CD4-positive, alpha-beta T cell treated with Interleukin-6 for 4 hours (primary cell): ENCODE measurements around the gene KCNQ1.
A peak's percentile ranks its signal among the peaks of the same experiment; 100 is the strongest.

Experiments used
- DNase-seq: peaks from one replicate; pipeline ENCODE4 v3.0.0-alpha.2; 2020; ENCODE audit warnings: mixed read lengths

KCNQ1 gene

GRCh38 chr11:2689651-2690575, 245.1 kb downstream of the KCNQ1 start:
- DNase-seq, result no peak

GRCh38 chr11:2690596-2691354, 246.0 kb downstream of the KCNQ1 start:
- no peak for DNase-seq

- DNase-seq, result no peak
These were observed 246.6 kb downstream of the KCNQ1 start for GRCh38 chr11:2691355-2691761.

DNA sequence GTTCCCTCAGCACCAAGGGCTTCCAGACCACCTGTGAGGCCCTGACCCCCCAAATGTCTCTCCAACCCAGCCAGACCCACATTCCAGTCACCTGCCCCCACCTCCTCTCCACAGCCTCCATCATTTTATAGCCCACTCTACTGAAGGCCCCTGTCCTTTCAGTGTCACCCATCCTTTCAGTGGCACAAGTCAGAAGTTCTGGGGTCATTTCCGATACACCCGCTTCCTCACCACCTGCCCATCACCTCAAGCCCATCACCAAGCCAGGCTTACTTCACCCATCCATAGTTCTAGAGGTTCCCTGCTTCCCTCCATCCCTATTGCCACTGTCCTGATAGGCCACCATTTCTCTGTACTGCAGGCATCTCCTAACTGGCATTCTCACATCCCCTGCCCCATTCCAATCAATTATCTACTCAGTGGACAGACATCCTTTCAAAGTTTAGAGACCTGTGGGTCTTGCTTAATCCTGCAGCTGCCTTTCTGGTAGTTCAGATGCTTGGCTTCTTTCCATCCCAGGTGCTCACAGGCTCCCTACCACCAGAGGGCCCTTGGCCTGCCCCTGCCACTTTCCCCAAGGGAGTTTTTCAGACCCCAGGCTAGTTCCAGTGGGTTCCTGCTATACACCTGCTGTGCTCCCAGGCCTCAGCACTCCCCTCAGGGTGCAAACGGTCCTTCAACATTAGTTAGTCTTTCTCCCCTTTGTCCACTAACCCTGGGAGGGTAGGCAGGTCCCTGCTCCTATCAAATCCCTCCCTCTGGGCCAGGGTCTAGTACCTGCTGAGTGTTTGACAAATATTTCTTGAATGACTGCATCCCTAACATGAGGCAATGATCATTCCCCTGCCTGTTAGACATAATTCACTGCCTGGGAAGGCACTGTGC, 247.4 kb downstream of the KCNQ1 start:
- no peak for DNase-seq

DNA sequence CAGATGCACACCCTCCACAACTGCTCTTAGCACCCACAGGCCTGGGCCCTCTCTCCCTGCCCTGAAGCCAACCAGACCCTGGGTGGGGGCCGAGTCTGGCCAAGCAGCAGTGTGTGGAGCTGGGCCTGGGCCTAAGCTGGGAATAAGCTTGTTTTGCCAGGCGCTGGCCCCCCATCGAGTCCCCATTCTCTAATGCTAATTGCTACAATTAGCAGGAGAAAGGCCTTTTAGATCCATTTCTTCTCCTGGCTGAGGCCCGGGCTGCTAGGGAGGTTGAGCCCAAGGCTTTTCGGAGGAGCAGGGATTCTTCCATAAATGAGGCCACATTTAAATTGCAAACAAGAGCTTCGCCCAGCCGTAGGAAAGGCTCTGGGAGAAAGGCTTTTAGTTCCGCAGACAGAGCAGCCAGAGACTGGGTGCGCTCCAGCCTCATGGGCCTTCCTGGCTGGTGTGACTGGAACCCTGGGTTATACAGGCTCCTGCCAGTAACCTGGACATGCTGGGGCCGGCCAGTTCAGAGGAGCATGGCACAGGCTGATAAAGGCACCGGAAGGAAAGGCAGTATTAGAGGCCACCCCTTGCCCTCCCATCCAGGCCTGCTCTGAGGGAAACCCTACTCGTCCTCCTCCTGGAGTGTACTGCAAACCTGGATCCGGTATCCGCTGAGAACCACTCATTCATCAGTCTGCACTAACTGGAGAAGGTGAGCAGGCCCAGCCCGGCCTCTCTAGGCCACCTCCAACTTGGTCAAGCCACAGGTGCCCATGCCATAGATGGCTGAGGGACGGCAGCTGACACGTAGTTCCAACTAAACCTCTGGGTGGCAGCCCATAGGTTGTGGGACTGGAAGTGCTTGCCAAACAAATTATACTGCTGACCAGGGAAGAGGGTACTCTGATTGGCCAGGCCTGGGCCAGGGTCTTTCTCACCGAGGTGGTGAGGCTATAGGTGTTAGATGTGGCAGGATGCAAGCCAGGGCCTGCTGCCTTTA, 248.8 kb downstream of the KCNQ1 start:
- no peak for DNase-seq

- DNase-seq, result no peak
These were observed 249.7 kb downstream of the KCNQ1 start for GRCh38 chr11:2694495-2694894.

GRCh38 chr11:2694995-2695939, 250.5 kb downstream of the KCNQ1 start:
- DNase-seq, result no peak

DNA sequence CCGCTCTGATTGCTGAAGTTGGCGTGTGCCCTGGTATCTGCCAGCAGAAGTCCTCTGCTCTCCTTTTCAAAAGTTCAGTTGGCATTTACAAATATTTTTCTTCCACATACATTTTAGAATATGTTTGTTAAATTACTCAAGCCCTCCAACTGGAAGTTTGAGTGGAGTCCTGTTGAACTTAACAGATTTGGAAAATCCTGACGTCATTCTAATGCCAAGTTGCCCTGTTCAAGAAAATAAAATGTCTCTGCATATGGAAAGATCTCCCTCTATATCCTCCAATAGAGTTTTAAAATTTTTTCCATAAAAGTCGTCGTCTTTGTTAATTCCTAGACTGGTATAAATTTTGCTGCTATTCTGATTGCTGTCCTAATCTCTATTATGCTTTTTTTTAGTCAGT, 251.6 kb downstream of the KCNQ1 start:
- DNase-seq, result no peak

DNA sequence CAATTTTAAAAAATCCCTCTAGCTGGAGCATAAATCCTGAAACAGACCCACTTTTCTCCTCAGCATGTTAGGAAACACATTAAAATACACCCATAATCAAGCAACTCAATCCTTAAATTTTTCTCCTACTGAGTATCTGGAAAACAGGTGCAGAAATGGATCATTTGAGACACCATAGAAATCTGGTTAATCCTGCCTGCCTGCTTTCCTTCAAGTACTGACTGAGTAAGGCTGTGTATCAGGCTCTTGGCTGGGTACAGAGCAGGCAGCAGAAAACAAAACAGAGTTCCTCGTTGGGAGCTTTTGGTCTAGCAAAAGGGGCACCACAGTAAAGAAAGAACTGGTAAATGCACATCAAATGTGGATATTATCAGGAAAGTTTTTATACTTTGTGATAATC, 253.1 kb downstream of the KCNQ1 start:
- DNase-seq, result no peak

DNA sequence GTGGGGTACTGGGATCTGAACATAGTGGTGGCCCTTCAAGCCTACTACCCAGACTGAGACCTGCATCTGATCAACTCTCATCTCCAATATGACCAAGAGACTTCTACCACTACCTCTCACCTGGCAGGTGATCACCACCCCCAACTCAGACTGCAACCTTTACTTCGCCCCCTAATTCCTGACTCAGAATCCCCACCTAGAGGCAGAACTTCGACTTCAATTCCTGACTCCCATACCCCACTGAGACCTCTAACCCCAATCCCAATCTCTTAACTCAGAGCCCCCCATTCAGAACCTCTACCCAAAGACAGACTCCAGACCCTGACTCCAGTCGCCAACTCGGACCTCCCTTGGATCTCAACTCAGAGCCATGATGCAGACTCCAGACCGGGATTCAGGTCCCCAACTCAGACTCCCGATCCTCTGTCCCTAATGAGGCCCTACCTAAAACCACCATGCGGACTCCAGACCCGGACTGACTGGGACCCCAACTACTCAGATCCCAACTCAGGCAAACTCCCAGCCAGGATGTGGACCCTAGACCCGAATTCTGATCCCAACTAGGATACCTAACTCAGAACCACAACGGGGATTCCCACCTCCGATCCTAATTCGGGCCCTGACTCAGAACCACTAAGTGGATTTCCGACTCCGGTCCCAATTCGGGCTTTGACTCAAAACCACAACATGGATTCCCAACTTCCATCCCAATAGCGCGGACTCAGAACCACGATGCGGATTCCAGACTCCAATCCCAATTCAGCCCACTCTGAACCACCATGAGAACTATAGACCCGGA, 253.8 kb downstream of the KCNQ1 start:
- no peak for DNase-seq

DNA sequence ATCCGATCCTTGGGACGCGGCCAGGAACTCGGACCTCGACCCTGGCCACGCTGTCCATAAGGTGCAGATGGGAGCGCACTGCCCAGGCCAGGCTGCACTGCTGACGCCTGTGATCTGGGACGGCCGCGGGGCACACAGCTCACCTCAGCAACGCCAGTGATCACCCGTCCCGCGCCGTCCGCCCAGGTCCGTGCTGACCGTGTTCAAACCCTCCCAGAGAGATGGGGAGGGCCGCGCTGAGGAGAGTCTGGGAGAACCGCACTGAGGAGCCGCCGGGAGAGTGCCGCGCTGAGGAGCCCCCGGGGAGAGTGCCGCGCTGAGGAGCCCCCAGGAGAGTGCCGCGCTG, 254.3 kb downstream of the KCNQ1 start:
- peak; percentile 5 for DNase-seq

DNA sequence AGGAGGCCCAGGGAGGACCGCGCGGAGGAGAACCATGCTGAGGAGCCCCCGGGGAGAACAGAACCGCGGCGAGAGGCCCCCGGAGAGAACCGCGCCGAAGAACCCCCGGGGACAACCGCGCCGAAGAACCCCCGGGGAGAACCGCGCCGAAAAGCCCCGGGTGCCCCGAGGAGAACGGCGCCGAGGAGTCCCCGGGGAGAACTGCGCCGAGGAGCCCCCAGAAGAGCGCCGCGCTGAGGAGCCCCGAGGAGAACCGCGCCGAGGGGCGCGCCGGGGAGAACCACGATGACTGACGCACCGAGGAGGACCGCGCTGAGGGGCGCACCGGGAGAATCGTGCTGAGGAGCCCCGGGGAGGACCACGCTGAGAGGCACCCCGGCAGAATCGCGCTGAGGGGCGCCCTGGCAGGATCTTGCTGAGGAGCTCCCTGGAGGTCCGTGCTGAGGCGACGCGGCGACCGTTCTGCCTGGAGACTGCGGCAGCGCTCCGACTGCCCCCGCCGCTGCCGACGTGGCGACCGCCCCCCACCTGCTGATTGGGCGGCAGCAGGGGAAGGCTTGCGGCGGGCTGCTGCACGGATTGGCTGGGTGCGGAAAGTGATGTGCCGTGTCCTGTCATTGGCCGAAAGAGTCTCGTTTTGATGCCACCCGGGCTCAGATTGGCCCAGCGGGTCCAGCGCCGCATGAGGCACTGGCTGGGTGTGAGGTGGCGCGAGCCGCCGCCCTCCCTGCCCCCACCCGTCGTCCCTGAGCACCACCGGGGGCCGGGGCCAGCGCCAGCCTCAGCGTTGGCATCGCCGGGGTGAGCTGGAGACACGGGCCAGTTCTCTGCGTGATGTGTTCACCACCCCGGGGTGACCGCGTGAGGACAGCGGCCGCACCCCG, 255.0 kb downstream of the KCNQ1 start, which contains the start of gene KCNQ1OT1:
Gene KCNQ1OT1, minus strand, starts transcription at position 464 of the 884 bp plus-strand sequence.
- peak; percentile 88 for DNase-seq

DNA sequence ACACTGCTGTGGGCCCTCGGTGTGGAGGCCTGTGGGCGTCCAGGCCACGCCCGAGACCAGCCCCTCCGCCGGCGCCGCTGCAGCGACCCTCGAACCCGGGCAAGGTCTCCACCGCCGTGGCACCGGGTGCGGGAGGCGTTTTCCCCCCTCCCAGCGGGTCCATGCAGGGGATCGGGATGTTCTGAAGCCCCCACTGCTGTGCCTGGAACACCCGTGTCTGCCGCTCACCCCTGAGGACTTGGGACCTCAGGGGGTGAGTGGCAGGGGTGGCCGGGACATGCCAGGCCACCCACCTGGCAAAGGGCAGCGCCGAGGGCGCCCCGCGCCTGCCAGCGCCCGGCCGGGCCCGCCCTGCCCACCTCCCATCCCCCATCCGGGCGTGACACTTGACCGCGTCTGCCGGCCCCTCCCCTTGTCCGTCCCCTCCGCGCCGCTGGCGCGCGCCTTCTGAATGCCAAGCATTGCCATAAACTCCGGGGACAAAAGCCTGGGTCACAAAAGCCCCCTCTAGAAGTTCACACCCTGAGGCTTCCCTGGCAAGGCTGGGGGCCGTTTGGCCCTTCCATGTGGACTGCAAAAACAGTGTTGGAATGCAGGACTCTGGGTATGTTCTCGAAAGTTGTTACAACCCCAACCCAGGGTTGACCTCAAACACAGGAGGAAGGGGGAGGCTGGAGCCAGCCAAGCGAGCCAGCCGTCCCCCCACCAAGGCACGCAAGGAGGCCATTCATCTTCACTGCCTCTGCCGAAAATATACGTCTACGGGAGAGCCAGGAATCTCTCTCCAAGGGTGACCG, 255.8 kb downstream of the KCNQ1 start:
- DNase-seq, result peak; percentile 38

GRCh38 chr11:2701230-2701629, 256.4 kb downstream of the KCNQ1 start:
- DNase-seq, result no peak

DNA sequence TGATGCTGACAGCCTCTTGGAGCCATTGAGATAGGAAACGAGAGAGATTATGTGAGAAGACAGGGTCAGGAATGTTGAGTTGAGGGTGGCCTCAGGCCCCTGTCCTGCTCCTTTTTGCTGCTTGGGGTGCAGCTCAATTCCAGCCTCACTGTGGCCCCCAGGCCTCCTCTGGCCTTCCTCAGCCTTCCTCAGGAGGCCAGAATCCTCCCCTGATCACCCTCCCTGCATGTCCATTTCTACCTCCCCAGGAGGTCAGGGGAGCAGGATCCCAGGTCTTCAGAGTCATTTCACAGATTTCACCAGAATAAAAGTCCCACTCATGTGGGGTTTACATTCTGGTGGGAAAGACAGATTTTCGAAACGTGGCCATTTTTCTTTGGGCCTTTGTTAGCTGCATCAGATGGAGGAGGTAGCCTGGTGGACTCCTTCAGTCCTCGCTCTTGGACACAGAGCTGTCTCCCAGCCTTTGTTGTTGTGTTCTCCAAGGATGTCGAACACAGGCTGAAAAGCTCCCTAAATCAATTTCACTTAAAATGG, 257.2 kb downstream of the KCNQ1 start:
- DNase-seq, result no peak

GRCh38 chr11:2702771-2703362, 258.1 kb downstream of the KCNQ1 start:
- DNase-seq, result no peak
